Calu3 (cell line): ENCODE measurements around the gene CNTNAP2. TPM values are rescaled to one million over a fixed set of nuclear protein-coding genes. Genes with fewer than 3 reads are reported as not detected.

ENCODE experiments used
- BruUV-seq: library from RNA; stranded (reverse); fragments of 400-500 nt; replicated peaks from 2 replicates; lab custom pipeline; 2021; lab: Mats Ljungman, UMichigan
- CTCF ChIA-PET: fragments of 300-600 bp; sonication (Branson Sonifier 250); formaldehyde crosslinking; loops from one replicate; lab custom pipeline; 2022; ENCODE audit warnings: antibody characterized with exemption; lab: Charles Lee
- DNase-seq: peaks from one replicate; pipeline ENCODE4 v3.0.0; 2022
- H3K27ac Mint-ChIP-seq: one replicate; pipeline ENCODE4 v1.8.0; 2022; ENCODE audit warnings: mixed read lengths; ENCODE audit not compliant: unreplicated experiment
- H3K27me3 Mint-ChIP-seq: one replicate; pipeline ENCODE4 v1.8.0; 2022; ENCODE audit warnings: mixed read lengths; ENCODE audit not compliant: unreplicated experiment
- H3K36me3 Mint-ChIP-seq: one replicate; pipeline ENCODE4 v1.8.0; 2022; ENCODE audit warnings: mild to moderate bottlenecking, moderate library complexity, mixed read lengths; ENCODE audit not compliant: insufficient read depth, unreplicated experiment
- H3K4me1 Mint-ChIP-seq: one replicate; pipeline ENCODE4 v1.8.0; 2022; ENCODE audit warnings: mild to moderate bottlenecking, low read depth, mixed read lengths; ENCODE audit not compliant: unreplicated experiment
- H3K4me3 Mint-ChIP-seq: one replicate; pipeline ENCODE4 v1.8.0; 2022; ENCODE audit warnings: mild to moderate bottlenecking, low read depth, moderate library complexity, mixed read lengths; ENCODE audit not compliant: unreplicated experiment
- H3K9me3 Mint-ChIP-seq: one replicate; pipeline ENCODE4 v1.8.0; 2022; ENCODE audit warnings: low read depth, mixed read lengths; ENCODE audit not compliant: unreplicated experiment
- CTCF ChIP-seq: fragments of 200-600 bp; IDR thresholded peaks from one replicate; pipeline ENCODE4 v1.8.0; 2022; ENCODE audit warnings: antibody characterized with exemption; ENCODE audit not compliant: unreplicated experiment
- intact Hi-C: fragments of 100-400 bp; cut with micrococcal nuclease; formaldehyde crosslinking; loops from one replicate; pipeline ENCODE4 v1.10.0; 2022; ENCODE audit not compliant: unreplicated experiment
- total RNA-seq: library from RNA; stranded (reverse); gene quantifications from 2 replicates; pipeline ENCODE4 v1.2.3, GENCODE V29; 2022

CNTNAP2 gene
- total RNA-seq, 1 experiment from 2014 or later = 1.1 TPM

GRCh38 chr7:148223738-148224137 lies 2107.1 kb downstream of the CNTNAP2 start:
- intact Hi-C loops = no loop called here
- Mint-ChIP-seq H3K27me3 (no peaks in the 10 kb centered on the region), H3K4me1 (no peaks in the 10 kb centered on the region), H3K9me3 (peaks cover 19% of the 10 kb centered on the region), H3K27ac (no peak overlapping the region), H3K36me3 (peaks cover 4% of the 10 kb centered on the region), H3K4me3 (no peak overlapping the region)
- TF ChIP-seq CTCF = no peak
- CTCF ChIA-PET = interaction anchor here (0.6 kb wide), 1 partner anchor 8 kb away, joined by 3 read pairs; no protein-coding TSS in a partner anchor
- no TSS peak for BruUV-seq
- no peak for DNase-seq

GRCh38 chr7:148230296-148230695 lies 2113.7 kb downstream of the CNTNAP2 start:
- intact Hi-C loops = no loop called here
- CTCF ChIA-PET = no interaction called here
- peaks cover 13% of the 10 kb centered on the region for H3K9me3 Mint-ChIP-seq
- no peak for TF ChIP-seq CTCF
- H3K36me3 Mint-ChIP-seq = peaks cover 4% of the 10 kb centered on the region
- H3K27ac Mint-ChIP-seq = no peak overlapping the region
- H3K4me1 Mint-ChIP-seq = no peaks in the 10 kb centered on the region
- H3K4me3 Mint-ChIP-seq = no peak overlapping the region
- no peaks in the 10 kb centered on the region for H3K27me3 Mint-ChIP-seq
- no peak for DNase-seq
- no TSS peak for BruUV-seq

- H3K4me1 Mint-ChIP-seq = no peaks in the 10 kb centered on the region
- H3K4me3 Mint-ChIP-seq = no peak overlapping the region
- peaks cover 9% of the 10 kb centered on the region for H3K9me3 Mint-ChIP-seq
- no peak overlapping the region for H3K27ac Mint-ChIP-seq
- no peak for DNase-seq
- peaks cover 4% of the 10 kb centered on the region for H3K36me3 Mint-ChIP-seq
- no peaks in the 10 kb centered on the region for H3K27me3 Mint-ChIP-seq
- intact Hi-C loops = no loop called here
- TF ChIP-seq CTCF = no peak
- BruUV-seq = no TSS peak
- CTCF ChIA-PET = no interaction called here
Measured at GRCh38 chr7:148230883-148231282, 2114.3 kb downstream of the CNTNAP2 start.

GRCh38 chr7:148232784-148233183 lies 2116.2 kb downstream of the CNTNAP2 start:
- Mint-ChIP-seq H3K4me1 (no peaks in the 10 kb centered on the region), H3K9me3 (peaks cover 3% of the 10 kb centered on the region), H3K4me3 (no peak overlapping the region), H3K27me3 (no peaks in the 10 kb centered on the region), H3K36me3 (no peaks in the 10 kb centered on the region), H3K27ac (no peak overlapping the region)
- CTCF ChIA-PET = no interaction called here
- no peak for DNase-seq
- intact Hi-C loops = no loop called here
- BruUV-seq = no TSS peak
- no peak for TF ChIP-seq CTCF
